Natural killer cell treated with Interleukin-12 subunit alpha and Interleukin-12 subunit beta and Interleukin-15 and Interleukin-18, amount 100 ng/mL, for 72 hours (primary cell): ENCODE measurements around the gene SLC22A4. TPM values are rescaled to one million over a fixed set of nuclear protein-coding genes. Genes with fewer than 3 reads are reported as not detected.

Experiments
- ATAC-seq, 2 donors: fragments of 150-1000 bp; cut with Tn5 transposase in 1 of 2; sonication (Bioruptor Pico), chemical (Tn5 transposase) in 1 of 2; 2 replicates each; pipeline ENCODE4 v1.10.0; 2021
- DNase-seq: peaks from one replicate; pipeline ENCODE4 v3.0.0; 2022; ENCODE audit warnings: low spot score
- H3K27ac Mint-ChIP-seq, 2 donors: 1 replicate in 1 of 2; 2 replicates in 1 of 2; pipeline ENCODE4 v1.8.0; 2022; ENCODE audit warnings: mixed read lengths in 2 of 2, mild to moderate bottlenecking in 1 of 2, moderate library complexity in 1 of 2
- H3K27me3 Mint-ChIP-seq, 2 donors: 1 replicate in 1 of 2; 2 replicates in 1 of 2; pipeline ENCODE4 v1.8.0; 2022; ENCODE audit warnings: mixed read lengths in 2 of 2
- H3K36me3 Mint-ChIP-seq: one replicate; pipeline ENCODE4 v1.8.0; 2022; ENCODE audit warnings: mixed read lengths
- H3K4me1 Mint-ChIP-seq, 2 donors: 1 replicate in 1 of 2; 2 replicates in 1 of 2; pipeline ENCODE4 v1.8.0; 2022; ENCODE audit warnings: low read depth in 2 of 2, mixed read lengths in 2 of 2, mild to moderate bottlenecking in 1 of 2
- H3K4me3 Mint-ChIP-seq: one replicate; pipeline ENCODE4 v1.8.0; 2022; ENCODE audit warnings: mixed read lengths
- H3K9me3 Mint-ChIP-seq: 2 replicates; pipeline ENCODE4 v1.8.0; 2022; ENCODE audit warnings: mixed read lengths
- total RNA-seq, 2 donors: library from RNA; stranded (reverse); gene quantifications; one replicate each; pipeline ENCODE4 v1.2.3, GENCODE V29; 2022

Gene SLC22A4
- total RNA-seq, 2 donors from 2014 or later, result 0.93 to 2.5 TPM

DNA sequence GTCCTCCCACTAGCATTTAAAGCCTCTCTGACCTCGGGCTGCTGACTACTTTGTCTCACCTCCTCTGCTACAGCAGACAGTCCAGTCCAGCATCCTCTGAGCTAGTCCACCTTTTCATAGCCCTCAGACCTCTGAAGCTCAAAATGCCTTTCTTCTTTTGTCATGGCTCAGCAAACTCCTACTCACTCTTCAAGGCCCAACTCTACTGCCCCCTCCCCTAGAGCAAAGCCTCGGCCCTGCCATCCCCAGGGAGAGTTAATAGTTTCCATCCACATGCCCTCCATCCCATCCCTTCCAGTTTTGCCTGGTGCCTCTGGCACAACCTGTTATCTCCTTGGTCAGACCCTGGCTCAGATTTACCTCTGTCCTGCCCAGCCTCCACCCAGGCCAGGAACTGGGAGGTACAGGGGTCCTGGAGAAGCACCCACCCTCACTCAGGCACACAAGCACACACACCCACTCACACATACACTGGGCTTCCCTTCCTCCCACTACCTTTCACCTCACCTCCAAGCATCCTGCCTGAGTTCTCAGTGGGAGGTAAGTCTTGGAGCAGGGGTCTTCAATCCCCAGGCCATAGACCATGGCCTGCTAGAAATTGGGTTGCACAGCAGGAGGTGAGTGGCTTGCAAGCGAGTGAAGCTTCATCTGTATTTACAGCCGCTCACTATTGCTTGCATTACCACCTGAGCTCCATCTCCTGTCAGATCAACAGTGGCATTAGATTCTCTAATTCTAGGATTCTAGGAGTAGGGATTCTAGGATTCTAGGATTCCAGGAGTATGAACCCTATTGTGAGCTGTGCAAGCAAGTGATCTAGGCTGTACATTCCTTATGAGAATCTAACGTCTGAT lies 18.6 kb upstream of the SLC22A4 start:
- no peak for ATAC-seq
- H3K4me1 Mint-ChIP-seq, result peaks cover 0 to 16% of the 10 kb centered on the region in 2 donors
- H3K27me3 Mint-ChIP-seq, result peaks cover 13 to 20% of the 10 kb centered on the region in 2 donors
- H3K27ac Mint-ChIP-seq, result no peak overlapping the region
- H3K36me3 Mint-ChIP-seq, result no peaks in the 10 kb centered on the region
- H3K4me3 Mint-ChIP-seq, result no peak overlapping the region
- H3K9me3 Mint-ChIP-seq, result no peaks in the 10 kb centered on the region
- no peak for DNase-seq

- peaks cover 18 to 23% of the 10 kb centered on the region in 2 donors for H3K27me3 Mint-ChIP-seq
- no peak overlapping the region for H3K27ac Mint-ChIP-seq
- H3K9me3 Mint-ChIP-seq, result no peaks in the 10 kb centered on the region
- peaks cover 0 to 8% of the 10 kb centered on the region in 2 donors for H3K4me1 Mint-ChIP-seq
- no peaks in the 10 kb centered on the region for H3K36me3 Mint-ChIP-seq
- H3K4me3 Mint-ChIP-seq, result no peak overlapping the region
- no peak for ATAC-seq
- DNase-seq, result no peak
These were observed 16.9 kb upstream of the SLC22A4 start for GRCh38 chr5:132277256-132277655.

- no peaks in the 10 kb centered on the region for H3K9me3 Mint-ChIP-seq
- ATAC-seq (no peak), DNase-seq (no peak)
These were observed 16.0 kb upstream of the SLC22A4 start for GRCh38 chr5:132277971-132278853.

GRCh38 chr5:132279801-132280200 lies 14.4 kb upstream of the SLC22A4 start:
- no peaks in the 10 kb centered on the region for H3K9me3 Mint-ChIP-seq
- no peak overlapping the region for H3K4me3 Mint-ChIP-seq
- H3K4me1 Mint-ChIP-seq, result no peaks in the 10 kb centered on the region
- no peak for DNase-seq
- no peaks in the 10 kb centered on the region for H3K36me3 Mint-ChIP-seq
- ATAC-seq, result no peak
- H3K27me3 Mint-ChIP-seq, result peaks cover 9 to 10% of the 10 kb centered on the region in 2 donors
- no peak overlapping the region for H3K27ac Mint-ChIP-seq

More at GRCh38 chr5:132277971-132278853, 16.0 kb upstream of the SLC22A4 start:
- Mint-ChIP-seq H3K4me1 (peaks cover 0 to 4% of the 10 kb centered on the region in 2 donors), H3K4me3 (no peak overlapping the region), H3K27me3 (peaks cover 18% of the 10 kb centered on the region in 2 donors), H3K27ac (no peak overlapping the region), H3K36me3 (no peaks in the 10 kb centered on the region)

GRCh38 chr5:132280371-132281240 lies 13.6 kb upstream of the SLC22A4 start:
- ATAC-seq, result no peak
- H3K4me1 Mint-ChIP-seq, result no peaks in the 10 kb centered on the region
- no peak for DNase-seq
- peaks cover 9 to 10% of the 10 kb centered on the region in 2 donors for H3K27me3 Mint-ChIP-seq
- H3K9me3 Mint-ChIP-seq, result no peaks in the 10 kb centered on the region
- H3K4me3 Mint-ChIP-seq, result no peak overlapping the region
- H3K27ac Mint-ChIP-seq, result no peak overlapping the region
- H3K36me3 Mint-ChIP-seq, result no peaks in the 10 kb centered on the region

GRCh38 chr5:132281856-132282614 lies 12.2 kb upstream of the SLC22A4 start:
- no peak for ATAC-seq
- no peak overlapping the region for H3K4me3 Mint-ChIP-seq

GRCh38 chr5:132283423-132284043 lies 10.7 kb upstream of the SLC22A4 start:
- ATAC-seq (no peak), DNase-seq (no peak)
- H3K27ac Mint-ChIP-seq, result no peak overlapping the region
- no peaks in the 10 kb centered on the region for H3K9me3 Mint-ChIP-seq
- no peaks in the 10 kb centered on the region for H3K36me3 Mint-ChIP-seq
- H3K27me3 Mint-ChIP-seq, result peaks cover 15 to 16% of the 10 kb centered on the region in 2 donors
- H3K4me3 Mint-ChIP-seq, result no peak overlapping the region
- H3K4me1 Mint-ChIP-seq, result no peaks in the 10 kb centered on the region

More at GRCh38 chr5:132281856-132282614, 12.2 kb upstream of the SLC22A4 start:
- Mint-ChIP-seq H3K36me3 (no peaks in the 10 kb centered on the region), H3K4me1 (no peaks in the 10 kb centered on the region), H3K27me3 (peaks cover 9 to 12% of the 10 kb centered on the region in 2 donors), H3K9me3 (no peaks in the 10 kb centered on the region), H3K27ac (no peak overlapping the region)
- no peak for DNase-seq

DNA sequence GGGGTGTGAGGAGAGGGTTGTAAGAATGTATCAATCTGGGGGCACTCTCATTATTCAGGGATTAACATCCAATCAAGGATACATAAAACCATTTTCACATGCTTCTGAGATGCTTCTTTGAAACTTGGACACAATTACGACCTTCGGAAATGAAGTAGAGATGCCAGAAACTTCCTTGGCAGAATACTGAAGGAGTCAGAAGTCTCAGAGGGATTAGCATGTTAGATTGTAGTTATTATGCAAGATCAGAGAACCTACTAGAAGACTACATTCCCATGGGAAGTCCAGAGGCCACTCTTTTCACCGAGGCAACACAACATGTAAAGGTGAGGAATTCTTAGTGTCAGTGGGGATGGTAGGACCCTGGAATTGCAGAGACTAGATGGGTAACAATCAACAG lies 5.1 kb upstream of the SLC22A4 start:
- Mint-ChIP-seq H3K27me3 (peaks cover 7 to 16% of the 10 kb centered on the region in 2 donors), H3K27ac (no peak overlapping the region), H3K9me3 (no peaks in the 10 kb centered on the region), H3K36me3 (no peaks in the 10 kb centered on the region), H3K4me1 (peaks cover 4 to 5% of the 10 kb centered on the region in 2 donors), H3K4me3 (no peak overlapping the region)
- DNase-seq (no peak), ATAC-seq (no peak)

DNA sequence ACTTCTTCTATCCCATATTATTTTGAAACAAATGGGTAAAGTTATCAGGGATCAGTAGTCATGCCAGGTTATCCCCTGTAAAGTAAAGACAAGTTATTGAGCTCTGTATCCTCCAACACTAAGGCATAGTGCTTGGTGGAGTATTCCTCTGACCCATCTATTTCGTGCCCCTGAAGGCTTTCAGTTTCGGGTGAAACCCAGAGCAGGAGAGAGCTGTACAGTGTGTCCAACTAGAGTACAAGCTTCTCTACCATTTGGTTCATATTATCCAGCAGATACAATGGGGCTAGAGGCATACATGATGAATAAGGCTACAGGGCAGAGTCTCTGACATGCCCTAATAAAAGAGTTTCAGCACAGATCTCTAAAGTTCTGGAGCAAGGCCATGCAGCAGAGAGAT lies 3.2 kb upstream of the SLC22A4 start:
- Mint-ChIP-seq H3K36me3 (no peaks in the 10 kb centered on the region), H3K4me3 (no peak overlapping the region), H3K27me3 (peaks cover 12 to 21% of the 10 kb centered on the region in 2 donors), H3K4me1 (peaks cover 19 to 24% of the 10 kb centered on the region in 2 donors), H3K27ac (no peak overlapping the region), H3K9me3 (no peaks in the 10 kb centered on the region)
- ATAC-seq (no peak), DNase-seq (no peak)

GRCh38 chr5:132293066-132293991 lies 865 bp upstream of the SLC22A4 start:
- Mint-ChIP-seq H3K27me3 (peaks cover 13 to 28% of the 10 kb centered on the region in 2 donors), H3K36me3 (no peaks in the 10 kb centered on the region), H3K4me1 (peaks cover 29 to 33% of the 10 kb centered on the region in 2 donors), H3K27ac (peak overlapping the region; percentile 83 to 86), H3K9me3 (no peaks in the 10 kb centered on the region), H3K4me3 (peak overlapping the region; percentile 89)
- DNase-seq (peak; percentile 87), ATAC-seq (peak; percentile 61 to 69)

- DNase-seq (peak; percentile 91), ATAC-seq (peak; percentile 87 to 89)
- Mint-ChIP-seq H3K4me3 (peak overlapping the region; percentile 89), H3K36me3 (no peaks in the 10 kb centered on the region), H3K4me1 (peaks cover 30 to 36% of the 10 kb centered on the region in 2 donors), H3K27me3 (peaks cover 15 to 21% of the 10 kb centered on the region in 2 donors), H3K9me3 (no peaks in the 10 kb centered on the region), H3K27ac (peak overlapping the region; percentile 83 to 86)
These were observed 722 bp downstream of the SLC22A4 start for GRCh38 chr5:132294728-132295504.
